Measurements from ENCODE around the gene XRCC4.

GRCh38 chr5:83048811-83049210, 28.5 kb upstream of the XRCC4 start:
- TF ChIP-seq CTCF (conservative IDR thresholded peaks at IDR 0.05) (no peak), ZFX (IDR thresholded peaks at IDR 0.05) (no peak)
